NCI-H774 (cell line): ENCODE data around the gene AVPR2.
A peak's percentile ranks its signal among the peaks of the same experiment; 100 is the strongest.

Experiments
- DNase-seq: peaks from one replicate; lab custom pipeline; 2025; lab: John Stamatoyannopoulos, UW

Gene AVPR2

DNA sequence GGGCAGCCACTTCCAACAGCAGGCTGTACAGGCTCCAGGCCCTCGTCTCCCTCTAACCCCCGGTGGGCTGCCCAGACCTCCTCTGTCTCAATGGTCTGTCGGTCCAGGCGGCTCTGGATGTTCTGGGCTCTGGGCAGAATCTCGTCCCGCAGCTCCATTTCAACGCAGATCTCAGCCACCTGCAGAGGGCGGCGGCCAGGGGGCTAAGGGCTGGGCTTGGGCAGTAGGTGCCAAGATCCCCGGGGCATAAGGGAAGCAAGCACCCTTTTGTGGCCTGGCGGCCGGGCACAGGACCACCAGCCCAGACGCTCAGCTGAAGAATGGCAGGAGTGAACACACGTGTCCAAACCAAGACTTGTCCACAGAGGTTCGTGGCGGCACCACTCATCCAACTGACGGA is 9.2 kb downstream of the AVPR2 start:
- DNase-seq, result no peak

GRCh38 chrX:153917869-153918268 is 13.4 kb downstream of the AVPR2 start:
- no peak for DNase-seq

- DNase-seq, result no peak
Measured at GRCh38 chrX:153919281-153919680, 14.8 kb downstream of the AVPR2 start.

DNA sequence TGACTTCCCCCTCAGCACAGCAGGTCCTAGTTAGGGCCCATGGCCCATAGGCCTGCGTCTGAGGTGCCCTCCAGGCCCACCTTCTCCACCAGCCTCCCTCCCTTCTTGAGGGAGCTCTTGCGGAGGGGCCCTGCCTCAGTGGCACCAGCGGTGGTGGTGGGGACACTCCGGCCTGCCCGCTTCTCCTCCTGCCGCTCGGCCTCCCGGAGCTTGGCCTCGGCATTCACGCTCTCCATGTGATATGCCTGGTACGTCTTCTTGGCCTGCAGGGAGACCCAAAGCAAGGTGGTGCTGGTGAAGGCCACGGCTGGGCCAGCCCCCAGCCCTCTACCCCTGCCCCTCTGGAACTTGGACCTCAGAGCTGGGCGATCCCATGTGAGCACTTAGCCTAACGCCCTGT is 16.1 kb downstream of the AVPR2 start:
- no peak for DNase-seq

- DNase-seq, result no peak
Measured at GRCh38 chrX:153921070-153921469, 16.6 kb downstream of the AVPR2 start.

- DNase-seq, result no peak
Measured at GRCh38 chrX:153921511-153922446, 17.3 kb downstream of the AVPR2 start.

- no peak for DNase-seq
Measured at GRCh38 chrX:153922932-153923857, 18.7 kb downstream of the AVPR2 start.

GRCh38 chrX:153924149-153924861 is 19.8 kb downstream of the AVPR2 start:
- DNase-seq, result no peak

DNA sequence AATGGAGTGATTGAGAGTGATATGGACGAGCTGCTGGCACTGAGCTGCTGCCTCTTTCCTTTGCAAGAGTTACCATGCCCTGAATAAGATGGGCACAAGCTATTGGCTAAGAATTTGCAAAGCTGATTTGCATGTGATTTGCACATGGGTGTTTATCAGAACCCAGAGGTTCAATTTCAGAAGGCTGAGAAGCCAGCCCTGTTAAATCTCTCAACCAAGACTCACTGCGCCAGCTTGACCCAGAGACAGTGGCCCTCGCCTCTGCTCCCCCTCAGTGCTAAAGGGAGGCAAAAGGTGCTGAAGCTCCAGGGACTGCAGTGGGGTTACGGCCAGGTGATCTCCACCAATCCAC is 20.9 kb downstream of the AVPR2 start:
- DNase-seq, result no peak

- DNase-seq, result peak; percentile 32
Measured at GRCh38 chrX:153925739-153926551, 21.5 kb downstream of the AVPR2 start, which contains the start of gene ARHGAP4. ARHGAP4 (minus strand) TSS chrX:153926264; CDS start chrX:153926202, 62 bp downstream.

GRCh38 chrX:153926552-153926857 is 22.0 kb downstream of the AVPR2 start:
- no peak for DNase-seq

DNA sequence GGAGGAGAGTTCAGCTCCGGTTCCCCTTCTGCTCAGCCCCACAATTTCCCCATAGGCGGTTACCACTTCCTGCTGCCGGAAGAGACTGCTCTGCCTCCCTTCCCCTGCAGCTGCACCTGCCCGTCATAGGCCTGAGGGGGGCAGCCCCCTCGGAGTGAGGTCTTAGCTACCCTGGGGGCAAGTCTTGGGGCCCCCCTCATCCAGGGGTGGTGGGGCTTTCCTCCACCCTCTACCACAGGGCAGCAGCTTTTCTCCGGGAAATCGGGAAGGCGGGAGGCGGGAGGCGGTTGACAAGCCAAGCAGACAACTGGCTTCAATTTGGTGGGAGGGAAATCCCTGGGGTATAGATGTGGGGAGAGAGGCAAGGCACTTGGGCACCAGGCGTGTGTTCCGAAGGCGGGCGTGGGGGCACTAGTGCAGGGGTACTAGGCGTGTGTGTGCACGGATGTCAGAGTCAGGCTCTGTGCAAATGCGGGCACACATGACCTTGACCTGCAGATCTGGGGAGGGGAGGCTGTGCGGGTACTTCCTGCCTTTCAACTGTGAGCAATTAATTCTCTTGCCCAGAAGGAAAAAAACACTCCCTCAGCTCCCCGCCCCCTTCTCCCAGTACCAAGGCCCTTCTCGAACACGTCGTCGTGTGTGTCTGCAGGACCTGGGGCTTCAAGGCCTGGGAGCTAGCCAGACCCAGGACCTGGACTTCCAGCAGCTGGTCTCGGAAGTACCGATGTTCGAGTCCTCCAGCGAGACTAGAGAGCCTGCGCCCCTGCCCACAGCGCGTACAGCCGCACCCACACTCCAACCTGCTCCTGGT is 22.6 kb downstream of the AVPR2 start:
- DNase-seq, result peak; percentile 23

DNA sequence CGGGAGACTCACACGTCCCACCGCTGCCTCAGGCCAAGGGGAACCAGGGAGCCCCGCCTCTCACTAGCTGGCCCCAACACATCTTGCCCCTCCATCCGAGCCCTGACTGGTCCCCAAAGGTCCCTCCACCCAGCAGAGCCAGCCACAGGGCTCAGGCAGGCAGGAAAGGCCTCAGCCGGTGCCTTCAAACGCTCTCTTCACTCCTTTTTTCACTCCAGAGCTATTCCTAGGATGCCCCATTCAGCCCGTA is 23.1 kb downstream of the AVPR2 start:
- no peak for DNase-seq

GRCh38 chrX:153927922-153928760 is 23.7 kb downstream of the AVPR2 start:
- peak; percentile 98 for DNase-seq

GRCh38 chrX:153928846-153929245 is 24.4 kb downstream of the AVPR2 start:
- no peak for DNase-seq

- no peak for DNase-seq
Measured at GRCh38 chrX:153929576-153929975, 25.1 kb downstream of the AVPR2 start.

DNA sequence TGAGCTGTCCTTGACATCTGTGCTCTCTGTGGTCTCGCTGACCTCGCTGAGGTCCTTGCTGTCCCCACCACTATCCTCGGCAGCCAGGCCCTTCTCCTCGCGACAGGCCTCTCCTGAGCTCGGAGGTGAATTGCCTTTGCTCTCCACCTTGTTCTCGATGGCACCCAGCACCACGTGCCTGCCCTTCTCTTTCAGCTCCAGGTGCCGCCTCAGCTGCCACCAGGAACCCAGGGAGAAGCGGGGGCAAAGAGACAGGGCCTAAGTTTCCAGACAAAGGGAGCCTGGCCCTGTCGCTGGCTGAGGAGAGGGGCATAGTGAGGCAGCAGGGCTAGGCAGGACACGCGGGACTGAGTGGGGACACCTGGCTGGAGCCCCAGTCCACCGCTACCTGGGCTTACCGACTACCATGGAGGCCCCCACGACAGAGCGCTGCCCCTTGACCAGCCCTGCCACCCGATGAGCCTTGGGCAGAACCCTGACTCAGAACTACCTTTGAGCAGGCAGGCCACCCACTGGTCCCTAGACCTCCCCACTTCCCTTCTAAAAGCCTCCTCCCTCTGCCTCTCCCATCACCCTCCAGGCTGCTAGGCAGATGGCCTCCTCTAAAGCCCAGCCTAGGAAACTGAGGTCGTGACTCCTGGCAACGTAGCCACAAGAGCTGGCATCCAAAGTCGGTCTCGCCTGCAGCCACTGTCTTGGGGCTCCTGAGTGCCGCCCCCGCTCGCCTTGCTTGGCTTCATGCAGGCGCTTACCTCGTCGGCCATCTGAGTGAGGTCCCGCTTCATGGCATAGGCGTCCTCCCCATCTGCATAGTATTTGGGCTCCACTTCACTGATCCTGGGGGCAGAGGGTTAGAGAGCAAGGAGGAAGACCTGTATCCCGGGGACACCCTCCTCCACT is 25.8 kb downstream of the AVPR2 start:
- DNase-seq, result no peak

- DNase-seq, result no peak
Measured at GRCh38 chrX:153931151-153931550, 26.7 kb downstream of the AVPR2 start.

DNA sequence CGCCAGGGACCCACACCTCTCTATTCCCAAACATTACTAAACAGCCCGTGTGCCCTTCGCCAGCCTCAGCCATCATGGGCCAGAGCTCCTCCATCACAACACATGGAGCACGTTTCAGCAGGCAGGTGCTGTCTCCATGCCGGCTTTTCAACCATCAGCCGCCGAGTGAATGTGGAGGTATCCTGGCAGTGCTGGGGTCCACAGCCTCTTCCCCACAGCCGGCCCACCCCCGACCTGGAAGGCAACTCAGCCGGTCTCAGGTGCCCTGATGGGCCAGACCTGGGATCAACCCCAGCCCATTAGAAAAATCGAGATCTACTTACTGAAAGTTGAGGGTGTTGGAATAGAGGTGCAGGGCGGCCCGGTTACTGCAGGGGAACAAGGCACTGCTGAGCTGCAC is 27.3 kb downstream of the AVPR2 start:
- DNase-seq, result no peak
